ENCODE measurements around the gene CNTNAP2.

The CNTNAP2 gene

DNA sequence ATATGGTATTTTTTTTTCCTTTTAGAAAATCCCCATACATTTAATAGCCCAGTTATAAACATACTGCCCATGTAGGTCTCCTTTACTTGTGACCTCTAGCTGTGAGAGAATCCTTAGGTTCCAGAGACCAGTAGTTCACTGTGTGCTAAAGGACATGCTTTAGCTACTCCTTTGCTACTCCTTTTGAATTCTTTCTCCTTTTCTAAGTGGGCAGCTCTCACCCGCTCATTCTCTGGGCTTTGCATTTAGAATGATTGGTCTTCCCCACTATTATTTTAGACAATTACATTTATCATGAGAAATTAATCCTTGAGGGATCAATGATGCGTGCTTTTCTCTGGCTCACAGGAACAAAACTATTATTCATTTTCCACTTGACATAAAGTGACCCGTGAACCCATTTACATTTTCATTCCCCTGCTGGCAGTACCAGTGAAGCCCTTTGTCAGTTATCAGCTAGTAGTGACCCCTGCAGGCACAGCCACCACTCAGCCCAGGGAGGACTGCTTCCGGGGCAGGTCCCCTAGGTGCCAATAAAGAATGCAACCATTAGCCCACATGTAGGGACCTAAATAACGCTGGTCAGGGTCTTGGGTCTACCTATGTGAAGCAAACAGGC is 844.3 kb downstream of the CNTNAP2 start:
- no peaks in the 10 kb centered on the region for H3K9me3 ChIP-seq (ENCODE audit: control insufficient read depth, low read depth, low read length)
- no peak overlapping the region for H3K27ac ChIP-seq (ENCODE audit: low read length)
- no peaks in the 10 kb centered on the region for H3K36me3 ChIP-seq (ENCODE audit: control insufficient read depth, low read depth, low read length)
- H3K4me3 ChIP-seq (ENCODE audit: low read length), result no peak overlapping the region
- no peaks in the 10 kb centered on the region for H3K27me3 ChIP-seq (ENCODE audit: control insufficient read depth, insufficient read depth, low read length)
- no peak overlapping the region for H3K9ac ChIP-seq (ENCODE audit: low read length)
- H3K4me1 ChIP-seq (ENCODE audit: control insufficient read depth, low read depth, low read length), result peaks cover 11% of the 10 kb centered on the region

DNA sequence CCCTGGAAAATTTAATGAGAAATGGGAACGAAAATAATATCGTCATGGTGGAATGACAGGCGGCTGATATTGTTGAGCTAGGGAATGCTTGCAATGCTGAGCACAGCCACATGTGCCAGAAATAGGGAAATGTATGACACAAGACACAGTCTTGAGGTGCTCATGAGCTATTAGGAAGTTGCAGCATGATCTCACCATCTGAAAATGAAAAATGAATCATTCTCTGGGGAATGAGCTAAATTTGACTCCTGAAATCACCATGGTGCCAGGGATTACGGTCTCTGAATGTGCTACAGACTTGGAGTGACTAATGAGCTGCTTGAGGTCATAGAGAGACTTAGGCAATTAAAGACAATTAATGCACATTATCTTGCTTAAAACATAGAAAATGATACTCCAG is 845.0 kb downstream of the CNTNAP2 start:
- Histone ChIP-seq H3K4me3 (ENCODE audit: low read length) (no peak overlapping the region), H3K27me3 (ENCODE audit: control insufficient read depth, insufficient read depth, low read length) (no peaks in the 10 kb centered on the region), H3K4me1 (ENCODE audit: control insufficient read depth, low read depth, low read length) (peaks cover 11% of the 10 kb centered on the region), H3K9me3 (ENCODE audit: control insufficient read depth, low read depth, low read length) (no peaks in the 10 kb centered on the region), H3K36me3 (ENCODE audit: control insufficient read depth, low read depth, low read length) (no peaks in the 10 kb centered on the region), H3K9ac (ENCODE audit: low read length) (no peak overlapping the region), H3K27ac (ENCODE audit: low read length) (no peak overlapping the region)

DNA sequence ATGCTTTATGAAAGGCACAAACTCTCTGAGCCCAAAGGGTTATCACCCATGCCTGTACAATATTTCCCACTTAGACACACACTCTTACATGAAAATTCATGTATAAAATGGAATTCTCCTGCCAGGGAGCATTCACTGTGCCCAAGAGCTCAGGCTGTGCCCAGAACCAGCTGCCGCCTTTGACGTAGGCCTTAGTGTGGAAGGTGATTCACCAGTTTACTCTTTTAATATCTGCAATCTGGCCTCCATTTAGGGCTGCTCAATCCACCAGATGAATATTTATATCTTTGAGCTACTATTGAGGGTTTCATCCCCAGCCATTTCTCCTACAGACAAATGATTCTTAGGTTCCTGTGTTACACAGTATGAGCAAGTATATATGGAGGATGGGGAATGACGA is 849.7 kb downstream of the CNTNAP2 start:
- H3K4me1 ChIP-seq (ENCODE audit: control insufficient read depth, low read depth, low read length), result peaks cover 5% of the 10 kb centered on the region
- H3K4me3 ChIP-seq (ENCODE audit: low read length), result no peak overlapping the region
- no peaks in the 10 kb centered on the region for H3K36me3 ChIP-seq (ENCODE audit: control insufficient read depth, low read depth, low read length)
- no peak overlapping the region for H3K9ac ChIP-seq (ENCODE audit: low read length)
- H3K27ac ChIP-seq (ENCODE audit: low read length), result no peak overlapping the region
- H3K9me3 ChIP-seq (ENCODE audit: control insufficient read depth, low read depth, low read length), result no peaks in the 10 kb centered on the region
- H3K27me3 ChIP-seq (ENCODE audit: control insufficient read depth, insufficient read depth, low read length), result no peaks in the 10 kb centered on the region

DNA sequence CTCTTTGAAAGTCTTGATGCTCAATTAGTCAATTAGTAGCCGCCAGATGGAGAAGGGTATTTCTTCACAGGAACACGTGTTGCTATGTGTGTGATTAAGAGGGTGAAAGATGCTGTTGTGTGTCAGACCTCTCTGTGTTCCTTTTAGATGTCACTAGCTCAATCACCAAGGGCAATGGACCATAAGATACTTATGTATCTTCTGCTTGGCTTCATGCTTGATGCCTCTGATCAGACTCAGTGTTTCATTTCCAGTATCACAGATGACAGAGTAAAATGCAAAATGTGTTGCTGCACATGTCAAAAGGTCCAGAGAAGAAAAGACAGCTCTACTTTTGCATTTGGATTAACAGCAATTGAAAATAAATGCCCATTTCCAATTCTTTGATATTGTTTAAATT is 865.9 kb downstream of the CNTNAP2 start:
- no peaks in the 10 kb centered on the region for H3K9me3 ChIP-seq (ENCODE audit: control insufficient read depth, low read depth, low read length)
- no peaks in the 10 kb centered on the region for H3K36me3 ChIP-seq (ENCODE audit: control insufficient read depth, low read depth, low read length)
- no peak overlapping the region for H3K4me3 ChIP-seq (ENCODE audit: low read length)
- H3K4me1 ChIP-seq (ENCODE audit: control insufficient read depth, low read depth, low read length), result no peaks in the 10 kb centered on the region
- no peak overlapping the region for H3K9ac ChIP-seq (ENCODE audit: low read length)
- H3K27me3 ChIP-seq (ENCODE audit: control insufficient read depth, insufficient read depth, low read length), result no peaks in the 10 kb centered on the region
- no peak overlapping the region for H3K27ac ChIP-seq (ENCODE audit: low read length)

DNA sequence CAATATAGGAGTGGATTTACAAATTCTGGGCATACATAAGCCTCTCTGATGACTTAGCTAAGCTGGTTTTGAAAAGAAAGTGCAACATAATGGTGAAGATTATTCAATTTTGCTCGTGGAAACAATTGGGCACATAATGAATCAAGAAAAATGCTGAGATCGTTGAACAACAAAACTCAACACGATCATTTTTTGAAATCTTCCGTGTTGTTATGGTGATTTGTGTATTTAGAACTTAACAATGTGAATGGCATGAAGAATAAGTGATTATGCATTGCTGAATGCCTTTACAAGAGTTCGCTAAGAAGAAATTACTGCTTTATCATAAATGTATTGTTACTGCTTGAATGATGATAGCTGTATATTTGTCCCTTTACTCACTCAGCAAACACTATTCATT is 875.0 kb downstream of the CNTNAP2 start:
- H3K27ac ChIP-seq (ENCODE audit: low read length), result no peak overlapping the region
- H3K36me3 ChIP-seq (ENCODE audit: control insufficient read depth, low read depth, low read length), result no peaks in the 10 kb centered on the region
- H3K27me3 ChIP-seq (ENCODE audit: control insufficient read depth, insufficient read depth, low read length), result no peaks in the 10 kb centered on the region
- no peak overlapping the region for H3K9ac ChIP-seq (ENCODE audit: low read length)
- H3K4me3 ChIP-seq (ENCODE audit: low read length), result no peak overlapping the region
- H3K9me3 ChIP-seq (ENCODE audit: control insufficient read depth, low read depth, low read length), result no peaks in the 10 kb centered on the region
- H3K4me1 ChIP-seq (ENCODE audit: control insufficient read depth, low read depth, low read length), result no peaks in the 10 kb centered on the region

DNA sequence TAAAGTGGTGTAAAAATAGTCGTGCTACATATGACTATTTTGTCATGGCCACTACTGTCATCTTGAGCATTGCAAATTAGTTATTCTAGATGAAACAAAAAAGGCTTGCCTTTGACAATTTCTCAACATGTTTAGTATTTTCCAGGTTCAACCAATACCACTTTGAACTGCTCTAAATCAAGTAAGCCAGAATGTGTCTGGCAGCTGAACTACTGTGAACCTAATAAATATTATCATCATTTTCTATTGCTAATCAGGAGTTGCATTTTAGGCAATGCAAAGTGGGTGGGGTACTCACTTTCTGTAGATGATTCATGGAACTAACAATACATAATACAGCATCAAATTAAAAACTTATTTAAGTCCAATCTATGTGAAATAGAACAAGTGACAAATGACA is 877.2 kb downstream of the CNTNAP2 start:
- no peak overlapping the region for H3K27ac ChIP-seq (ENCODE audit: low read length)
- no peaks in the 10 kb centered on the region for H3K9me3 ChIP-seq (ENCODE audit: control insufficient read depth, low read depth, low read length)
- no peaks in the 10 kb centered on the region for H3K36me3 ChIP-seq (ENCODE audit: control insufficient read depth, low read depth, low read length)
- no peak overlapping the region for H3K9ac ChIP-seq (ENCODE audit: low read length)
- no peaks in the 10 kb centered on the region for H3K4me1 ChIP-seq (ENCODE audit: control insufficient read depth, low read depth, low read length)
- no peak overlapping the region for H3K4me3 ChIP-seq (ENCODE audit: low read length)
- H3K27me3 ChIP-seq (ENCODE audit: control insufficient read depth, insufficient read depth, low read length), result no peaks in the 10 kb centered on the region

DNA sequence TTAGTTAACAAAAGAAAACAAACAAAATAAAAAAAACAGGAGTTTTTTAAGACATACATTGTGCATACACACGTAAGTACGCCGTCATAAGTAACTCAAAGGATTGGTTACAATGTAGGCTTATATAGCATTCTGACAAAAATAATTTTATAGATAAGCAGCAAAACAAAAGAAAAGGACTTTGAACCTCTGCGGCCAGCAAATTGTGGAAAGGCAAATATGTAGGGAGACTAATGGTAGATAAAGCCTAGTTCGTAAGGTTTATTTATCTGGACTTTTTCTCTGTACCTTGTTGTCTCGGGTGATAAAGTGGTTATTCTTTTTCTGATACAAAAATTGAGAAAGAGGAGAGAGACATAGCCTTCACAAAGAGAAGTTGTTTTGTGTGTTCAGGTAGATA is 891.9 kb downstream of the CNTNAP2 start:
- Histone ChIP-seq H3K4me1 (ENCODE audit: control insufficient read depth, low read depth, low read length) (no peaks in the 10 kb centered on the region), H3K9me3 (ENCODE audit: control insufficient read depth, low read depth, low read length) (no peaks in the 10 kb centered on the region), H3K36me3 (ENCODE audit: control insufficient read depth, low read depth, low read length) (no peaks in the 10 kb centered on the region), H3K9ac (ENCODE audit: low read length) (no peak overlapping the region), H3K27ac (ENCODE audit: low read length) (no peak overlapping the region), H3K4me3 (ENCODE audit: low read length) (no peak overlapping the region), H3K27me3 (ENCODE audit: control insufficient read depth, insufficient read depth, low read length) (no peaks in the 10 kb centered on the region)

DNA sequence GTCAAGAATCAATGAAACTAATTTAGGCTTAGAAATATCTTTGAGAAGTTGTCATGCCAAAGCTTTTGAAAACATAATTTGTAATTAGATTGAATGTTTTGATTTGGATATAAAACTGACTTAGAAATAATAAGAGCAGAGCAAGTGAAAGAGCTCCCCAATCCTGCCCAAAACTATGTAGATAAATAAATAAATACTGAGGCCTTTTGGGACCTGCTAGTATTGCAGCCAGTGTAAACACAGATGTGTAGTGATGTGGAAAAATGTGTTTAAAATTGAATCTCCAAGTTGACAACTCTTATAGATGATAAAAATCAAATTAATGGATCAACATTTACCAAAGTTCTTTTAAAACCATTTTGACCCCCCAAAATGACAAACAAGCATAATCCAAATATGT is 896.1 kb downstream of the CNTNAP2 start:
- no peaks in the 10 kb centered on the region for H3K36me3 ChIP-seq (ENCODE audit: control insufficient read depth, low read depth, low read length)
- no peak overlapping the region for H3K9ac ChIP-seq (ENCODE audit: low read length)

DNA sequence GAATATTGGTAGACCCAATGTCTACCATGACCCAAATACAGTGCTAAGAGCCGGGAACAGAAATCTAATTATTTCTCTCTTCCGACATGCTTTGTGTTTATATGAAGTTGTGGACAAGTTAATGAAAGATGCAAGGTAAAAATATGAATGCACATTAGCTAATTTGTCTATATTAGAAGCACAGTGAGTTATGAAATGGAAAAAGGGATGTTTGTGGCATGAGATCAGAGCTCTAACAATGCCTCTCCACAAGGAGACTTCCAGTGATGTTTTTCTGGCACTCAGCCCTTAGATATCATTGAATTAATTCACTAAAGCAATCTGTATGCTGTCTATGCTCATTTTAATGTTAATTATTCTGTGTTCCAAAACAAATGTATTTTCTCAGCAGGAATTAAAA is 897.2 kb downstream of the CNTNAP2 start:
- no peaks in the 10 kb centered on the region for H3K36me3 ChIP-seq (ENCODE audit: control insufficient read depth, low read depth, low read length)
- no peaks in the 10 kb centered on the region for H3K9me3 ChIP-seq (ENCODE audit: control insufficient read depth, low read depth, low read length)
- no peak overlapping the region for H3K9ac ChIP-seq (ENCODE audit: low read length)
- H3K27me3 ChIP-seq (ENCODE audit: control insufficient read depth, insufficient read depth, low read length), result no peaks in the 10 kb centered on the region
- H3K27ac ChIP-seq (ENCODE audit: low read length), result no peak overlapping the region
- H3K4me3 ChIP-seq (ENCODE audit: low read length), result no peak overlapping the region
- no peaks in the 10 kb centered on the region for H3K4me1 ChIP-seq (ENCODE audit: control insufficient read depth, low read depth, low read length)

More for the DNA sequence above, 896.1 kb downstream of the CNTNAP2 start:
- Histone ChIP-seq H3K27me3 (ENCODE audit: control insufficient read depth, insufficient read depth, low read length) (no peaks in the 10 kb centered on the region), H3K27ac (ENCODE audit: low read length) (no peak overlapping the region), H3K4me1 (ENCODE audit: control insufficient read depth, low read depth, low read length) (no peaks in the 10 kb centered on the region), H3K9me3 (ENCODE audit: control insufficient read depth, low read depth, low read length) (no peaks in the 10 kb centered on the region), H3K4me3 (ENCODE audit: low read length) (no peak overlapping the region)

DNA sequence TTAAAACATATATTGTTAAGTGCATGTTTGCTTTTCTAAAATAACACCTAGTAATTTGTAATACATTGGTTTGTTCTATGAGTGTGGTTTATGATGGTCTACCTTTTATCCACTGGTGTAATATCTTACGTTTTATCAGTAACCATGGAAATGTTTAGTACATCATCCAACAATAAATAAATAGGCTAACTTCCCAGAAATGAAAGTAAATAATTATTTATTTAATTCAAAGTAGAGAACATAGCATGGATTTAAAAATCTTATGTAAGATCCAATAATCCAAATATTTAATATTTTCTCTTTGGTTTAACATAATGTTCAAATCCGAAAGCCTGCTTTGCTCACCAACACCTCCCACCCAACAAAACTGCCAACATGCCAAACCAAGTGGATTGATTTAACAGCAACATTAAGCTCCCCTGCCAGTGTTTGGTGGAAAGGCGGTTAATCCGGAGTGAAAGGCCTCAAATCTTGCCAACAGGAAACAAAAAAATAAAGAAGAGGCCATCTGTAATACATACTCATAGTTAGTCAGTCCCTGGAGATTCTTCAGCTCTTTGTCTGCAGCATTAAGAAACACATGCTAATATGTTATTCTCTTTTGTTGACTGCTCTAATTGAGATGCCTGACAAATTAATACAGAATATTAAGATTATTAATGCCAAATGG is 897.8 kb downstream of the CNTNAP2 start:
- Histone ChIP-seq H3K9ac (ENCODE audit: low read length) (no peak overlapping the region), H3K27ac (ENCODE audit: low read length) (no peak overlapping the region), H3K4me1 (ENCODE audit: control insufficient read depth, low read depth, low read length) (no peaks in the 10 kb centered on the region), H3K36me3 (ENCODE audit: control insufficient read depth, low read depth, low read length) (no peaks in the 10 kb centered on the region), H3K9me3 (ENCODE audit: control insufficient read depth, low read depth, low read length) (no peaks in the 10 kb centered on the region), H3K4me3 (ENCODE audit: low read length) (no peak overlapping the region), H3K27me3 (ENCODE audit: control insufficient read depth, insufficient read depth, low read length) (no peaks in the 10 kb centered on the region)

DNA sequence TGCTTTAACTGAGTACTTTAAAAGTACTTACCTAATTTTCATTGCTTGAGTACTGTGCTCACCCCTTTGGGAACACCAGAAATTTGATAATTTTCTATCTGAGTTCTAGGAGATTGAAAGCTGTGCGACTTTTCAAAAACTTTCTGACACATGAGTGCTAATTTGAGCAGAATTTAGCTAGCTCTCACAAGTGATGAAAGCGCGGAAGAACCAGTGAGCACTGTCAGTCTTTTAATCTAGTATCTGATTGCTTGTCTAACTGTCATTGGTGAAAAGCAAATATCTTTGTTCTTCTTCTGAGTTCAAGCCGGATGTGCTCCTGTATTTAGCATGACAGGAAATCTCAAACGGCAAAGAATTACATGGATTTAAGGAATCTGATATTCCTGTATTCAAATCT is 899.4 kb downstream of the CNTNAP2 start:
- no peaks in the 10 kb centered on the region for H3K27me3 ChIP-seq (ENCODE audit: control insufficient read depth, insufficient read depth, low read length)
- H3K27ac ChIP-seq (ENCODE audit: low read length), result no peak overlapping the region
- H3K9ac ChIP-seq (ENCODE audit: low read length), result no peak overlapping the region

DNA sequence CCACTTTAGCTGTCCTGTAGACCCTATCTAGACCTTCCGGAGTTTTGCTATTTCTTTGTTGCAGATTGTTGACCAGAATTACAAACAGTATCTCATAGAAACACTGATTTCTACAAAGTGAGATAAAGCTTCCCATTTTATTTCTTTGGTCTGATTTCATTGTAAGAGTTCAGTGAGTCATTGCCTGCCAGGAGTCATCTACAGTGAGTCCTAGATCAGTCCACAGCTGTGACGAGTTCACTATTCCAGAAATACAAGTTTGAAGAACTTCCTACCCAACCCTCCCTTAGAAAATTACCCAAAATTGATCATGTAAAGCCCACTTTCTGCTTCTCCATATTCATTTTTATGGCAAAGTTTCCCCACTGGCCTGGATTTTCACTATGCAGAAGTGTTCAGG is 905.5 kb downstream of the CNTNAP2 start:
- H3K9me3 ChIP-seq (ENCODE audit: control insufficient read depth, low read depth, low read length), result no peaks in the 10 kb centered on the region
- H3K27me3 ChIP-seq (ENCODE audit: control insufficient read depth, insufficient read depth, low read length), result no peaks in the 10 kb centered on the region

More for the DNA sequence above, 899.4 kb downstream of the CNTNAP2 start:
- Histone ChIP-seq H3K9me3 (ENCODE audit: control insufficient read depth, low read depth, low read length) (no peaks in the 10 kb centered on the region), H3K4me3 (ENCODE audit: low read length) (no peak overlapping the region), H3K4me1 (ENCODE audit: control insufficient read depth, low read depth, low read length) (no peaks in the 10 kb centered on the region), H3K36me3 (ENCODE audit: control insufficient read depth, low read depth, low read length) (no peaks in the 10 kb centered on the region)

More for the DNA sequence above, 905.5 kb downstream of the CNTNAP2 start:
- Histone ChIP-seq H3K4me3 (ENCODE audit: low read length) (no peak overlapping the region), H3K27ac (ENCODE audit: low read length) (no peak overlapping the region), H3K36me3 (ENCODE audit: control insufficient read depth, low read depth, low read length) (no peaks in the 10 kb centered on the region), H3K4me1 (ENCODE audit: control insufficient read depth, low read depth, low read length) (no peaks in the 10 kb centered on the region), H3K9ac (ENCODE audit: low read length) (no peak overlapping the region)
